HG03457 (cell line): ENCODE data around the gene CDK4.

Experiments
- ATAC-seq: cut with Tn5 transposase; IDR thresholded peaks from one replicate; pipeline ENCODE4 v1.9.1; 2021; ENCODE audit warnings: moderate number of reproducible peaks; ENCODE audit not compliant: unreplicated experiment

Gene CDK4

DNA sequence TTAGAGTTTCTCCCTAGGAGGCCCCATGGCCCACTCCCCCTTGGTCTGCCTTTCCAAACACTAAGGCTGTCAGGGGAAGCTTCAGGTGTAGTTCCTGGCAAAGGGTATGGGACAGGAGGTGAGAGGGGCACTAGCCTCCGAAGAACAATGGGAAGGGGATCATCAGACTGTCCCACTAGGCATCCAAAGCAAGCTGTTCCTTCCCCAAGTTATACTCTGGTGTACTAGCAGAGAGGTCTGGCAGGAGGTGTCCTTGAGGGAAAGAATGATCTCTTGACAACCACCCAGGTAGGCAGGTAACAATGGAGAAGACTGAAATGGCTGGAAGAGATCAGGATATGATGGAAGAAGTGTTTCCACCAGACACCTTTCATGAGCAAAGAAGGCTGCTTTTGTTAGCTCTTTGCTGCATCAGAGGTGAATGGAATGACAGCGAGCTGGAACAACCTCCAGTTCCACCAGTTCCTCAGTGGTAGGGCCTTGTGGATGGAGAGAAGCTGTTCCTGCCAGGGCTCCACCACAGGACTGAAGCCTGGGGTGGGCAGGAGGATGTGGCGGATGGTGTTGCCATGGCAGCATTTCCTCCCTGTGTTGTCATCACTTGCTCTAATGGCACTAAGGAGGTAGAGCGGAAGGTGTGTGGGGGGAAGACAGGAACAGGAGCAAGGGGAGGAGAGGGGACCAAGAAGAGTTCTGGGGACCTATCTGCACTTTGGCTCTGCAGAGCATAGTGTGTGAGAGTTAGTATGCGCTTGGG is 11.3 kb downstream of the CDK4 start:
- ATAC-seq = peak; percentile 41

DNA sequence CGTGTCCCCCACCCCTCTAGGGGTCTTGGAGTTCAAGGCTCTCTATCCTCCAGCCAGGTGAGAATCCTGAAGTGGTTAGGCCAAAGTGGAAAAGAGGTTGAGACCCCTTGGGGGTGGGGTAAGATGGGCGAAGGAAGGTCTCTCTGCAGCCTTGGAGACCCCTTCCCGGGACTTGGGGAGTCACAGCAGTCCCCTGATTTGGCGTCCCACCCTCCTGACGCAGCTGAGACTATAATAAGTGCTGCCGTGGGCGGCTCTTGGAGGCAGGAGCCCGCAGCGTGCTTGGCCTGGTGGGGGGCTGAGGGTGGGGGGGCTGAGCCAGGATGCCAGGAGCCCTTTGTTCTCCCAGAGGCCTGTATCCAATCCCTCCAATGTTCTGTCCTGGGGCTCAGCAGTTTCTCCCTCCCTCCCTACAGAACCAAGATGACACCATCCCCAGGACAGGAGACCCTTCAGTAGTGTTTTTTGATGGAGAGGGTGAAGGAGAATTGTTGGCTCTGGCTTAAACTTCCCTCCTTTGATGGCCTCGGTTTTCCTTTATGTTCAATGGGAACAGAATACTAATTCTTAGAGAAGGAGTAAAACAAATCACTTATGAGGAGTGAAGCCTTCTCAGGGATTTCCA is 12.1 kb downstream of the CDK4 start:
- ATAC-seq = no peak

DNA sequence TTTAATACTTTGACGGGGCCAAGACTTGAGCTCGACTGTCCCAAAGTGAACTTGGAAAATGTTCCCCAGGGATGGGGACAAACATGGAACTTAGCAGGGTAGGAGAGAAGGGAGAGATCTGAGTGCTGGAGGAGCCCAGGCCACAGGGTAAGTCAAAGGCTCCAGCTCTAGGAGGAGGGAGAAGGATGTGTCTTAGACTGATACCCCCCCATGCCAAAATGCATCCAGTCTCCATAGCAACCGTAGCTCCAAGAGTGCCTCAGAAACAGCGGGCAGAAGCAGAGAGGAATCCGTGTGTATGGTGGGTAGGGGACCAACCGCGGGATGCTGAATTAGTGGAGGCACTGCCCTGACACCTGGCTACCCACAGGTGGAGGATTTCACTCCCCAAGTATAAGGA is 12.7 kb downstream of the CDK4 start:
- ATAC-seq = no peak

DNA sequence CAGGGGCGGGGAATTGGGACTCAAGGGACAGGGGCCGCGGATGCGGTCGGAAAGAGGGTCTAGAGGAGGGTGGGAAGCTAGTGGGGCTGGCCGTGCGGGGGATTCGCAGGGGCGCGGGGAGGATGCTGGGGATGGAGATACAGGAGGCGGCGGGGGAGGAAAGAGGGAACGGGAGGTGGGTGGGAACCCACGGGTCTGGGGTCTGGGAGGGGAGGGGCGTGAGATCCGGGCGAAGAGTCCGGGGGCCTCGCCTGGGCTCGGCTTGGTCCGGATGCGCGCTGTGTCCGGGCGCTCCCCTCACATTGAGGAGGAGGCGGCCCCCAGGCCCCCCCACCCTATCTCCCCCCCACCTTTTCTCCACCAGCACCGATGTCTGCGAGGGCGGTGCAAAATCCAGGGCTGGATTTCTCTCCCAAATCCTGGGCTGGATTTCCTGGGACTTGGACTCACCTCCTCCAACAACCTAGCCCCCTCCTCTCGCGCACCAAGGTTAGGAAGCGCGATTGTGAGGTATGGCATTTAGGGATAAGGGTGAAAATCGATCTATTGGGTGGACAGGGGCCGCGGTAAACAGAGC is 13.4 kb downstream of the CDK4 start, which contains the start of gene AGAP2:
TSS of gene AGAP2 (minus strand) at position 82 of the 577 bp plus-strand sequence. CDS start 496 bp downstream, outside the sequence.
- ATAC-seq = no peak

DNA sequence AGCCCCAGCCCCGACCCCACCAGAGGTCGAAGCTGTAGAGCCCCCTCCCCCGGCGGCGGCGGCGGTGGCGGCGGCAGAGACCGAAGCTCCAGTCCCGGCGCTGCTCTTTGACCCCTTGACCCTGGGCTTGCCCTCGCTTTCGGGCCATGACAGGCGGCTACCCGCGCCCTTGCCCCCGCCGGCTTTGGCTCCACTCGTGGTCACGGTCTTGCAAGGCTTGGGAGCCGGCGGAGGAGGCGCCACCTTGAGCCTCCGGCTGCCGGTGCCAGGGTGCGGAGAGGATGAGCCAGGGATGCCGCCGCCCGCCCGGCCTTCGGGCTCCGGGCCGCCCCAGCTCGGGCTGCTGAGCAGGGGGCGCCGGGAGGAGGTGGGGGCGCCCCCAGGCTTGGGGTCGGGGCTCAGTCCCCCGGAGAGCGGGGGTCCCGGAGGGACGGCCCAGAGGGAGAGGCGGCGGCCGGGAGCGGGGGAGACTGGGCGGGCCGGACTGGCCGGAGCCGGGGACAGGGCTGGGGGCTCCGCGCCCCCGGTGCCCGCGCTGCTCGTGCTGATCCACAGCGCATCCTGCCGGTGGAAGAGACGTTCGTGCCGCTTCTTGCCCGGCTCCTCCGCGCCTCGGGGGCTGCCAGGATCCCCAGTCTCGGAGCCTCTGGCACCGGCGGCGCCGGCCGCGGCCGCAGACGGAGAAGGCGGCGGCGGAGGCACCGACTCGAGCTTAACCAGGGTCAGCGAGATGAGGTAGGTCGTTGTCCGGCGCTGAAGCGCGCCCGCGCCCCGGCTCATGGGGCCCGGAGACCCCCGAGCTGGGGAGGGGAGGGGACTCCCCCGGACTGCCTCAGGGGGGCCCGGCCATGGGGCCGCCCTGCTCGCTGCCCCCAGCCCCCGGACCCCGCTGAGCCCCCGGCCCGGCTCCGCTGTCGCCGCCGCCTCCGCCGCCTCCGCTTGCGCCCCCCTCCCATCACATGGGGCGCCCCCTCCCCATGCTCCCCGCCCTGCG is 14.3 kb downstream of the CDK4 start:
- ATAC-seq = no peak

DNA sequence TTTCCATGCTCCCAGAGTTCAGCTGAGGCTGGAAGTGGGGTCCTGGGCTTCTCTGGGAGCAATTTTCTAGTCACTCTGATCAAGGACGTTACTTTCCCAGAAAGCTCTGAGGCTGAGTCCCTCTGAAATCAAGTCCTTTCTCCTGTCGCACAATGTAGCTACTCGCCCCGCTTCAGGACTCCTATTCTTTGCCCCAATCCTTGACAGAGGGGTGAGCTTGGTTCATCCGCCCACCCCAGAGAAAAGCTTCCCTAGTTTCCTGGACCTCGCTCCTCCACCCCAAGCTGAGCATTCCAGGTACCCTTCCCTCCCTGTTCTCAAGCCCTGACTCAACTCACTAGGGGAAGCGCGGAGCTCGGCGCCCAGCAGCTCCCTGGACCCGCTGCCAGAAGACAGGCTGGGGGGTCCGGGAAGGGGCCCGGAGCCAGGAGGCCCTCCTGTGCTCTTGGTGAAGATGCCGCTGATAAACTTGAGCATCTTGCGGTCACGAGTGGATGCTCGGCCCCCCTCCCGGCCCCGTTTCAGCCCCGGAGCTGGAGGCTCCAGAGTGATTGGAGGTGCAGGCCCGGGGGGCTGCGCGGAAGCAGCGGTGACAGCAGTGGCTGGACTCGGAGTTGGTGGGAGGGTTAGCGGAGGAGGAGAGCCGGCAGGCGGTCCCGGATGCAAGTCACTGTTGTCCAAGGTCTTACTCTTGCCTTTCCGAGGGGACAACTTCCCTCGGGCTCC is 15.2 kb downstream of the CDK4 start:
- no peak for ATAC-seq

DNA sequence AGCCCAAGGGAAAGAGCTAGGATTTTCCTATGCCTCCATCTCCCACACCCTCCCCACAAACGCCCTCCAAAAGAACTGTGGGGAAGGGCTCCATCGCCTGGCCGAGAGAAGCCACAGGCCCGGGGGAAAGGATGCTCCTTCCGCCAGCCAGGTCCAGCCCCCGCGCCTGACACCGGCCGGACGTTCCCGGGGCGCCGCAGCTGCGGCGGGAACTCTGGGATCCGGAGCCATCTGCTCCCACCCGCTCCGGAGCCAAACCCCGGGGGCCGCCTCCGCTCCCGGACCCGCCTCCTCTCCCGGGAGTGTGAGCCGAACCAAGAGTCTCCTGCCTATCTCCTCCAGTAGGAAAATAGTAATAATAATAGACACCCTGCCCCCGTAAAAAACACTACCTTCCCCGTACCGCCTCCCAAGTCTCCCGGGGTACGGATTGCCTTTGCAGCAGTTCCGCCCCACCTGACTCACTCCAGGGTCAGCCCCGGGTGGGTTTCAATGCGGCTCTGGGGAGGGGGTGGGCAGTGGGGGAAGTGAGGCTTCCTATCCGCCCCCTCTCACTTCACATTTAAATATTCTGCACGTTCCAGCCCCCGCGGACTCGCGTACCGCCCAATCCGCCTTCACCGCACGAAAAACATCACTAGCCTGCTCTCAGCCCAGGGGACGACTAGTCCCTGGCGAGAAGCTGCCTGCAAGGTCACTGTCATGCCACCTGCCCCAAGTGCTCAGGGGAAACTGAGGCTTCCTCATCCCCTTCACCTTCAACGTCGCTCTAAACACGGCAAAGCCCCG is 16.0 kb downstream of the CDK4 start:
- ATAC-seq = no peak

DNA sequence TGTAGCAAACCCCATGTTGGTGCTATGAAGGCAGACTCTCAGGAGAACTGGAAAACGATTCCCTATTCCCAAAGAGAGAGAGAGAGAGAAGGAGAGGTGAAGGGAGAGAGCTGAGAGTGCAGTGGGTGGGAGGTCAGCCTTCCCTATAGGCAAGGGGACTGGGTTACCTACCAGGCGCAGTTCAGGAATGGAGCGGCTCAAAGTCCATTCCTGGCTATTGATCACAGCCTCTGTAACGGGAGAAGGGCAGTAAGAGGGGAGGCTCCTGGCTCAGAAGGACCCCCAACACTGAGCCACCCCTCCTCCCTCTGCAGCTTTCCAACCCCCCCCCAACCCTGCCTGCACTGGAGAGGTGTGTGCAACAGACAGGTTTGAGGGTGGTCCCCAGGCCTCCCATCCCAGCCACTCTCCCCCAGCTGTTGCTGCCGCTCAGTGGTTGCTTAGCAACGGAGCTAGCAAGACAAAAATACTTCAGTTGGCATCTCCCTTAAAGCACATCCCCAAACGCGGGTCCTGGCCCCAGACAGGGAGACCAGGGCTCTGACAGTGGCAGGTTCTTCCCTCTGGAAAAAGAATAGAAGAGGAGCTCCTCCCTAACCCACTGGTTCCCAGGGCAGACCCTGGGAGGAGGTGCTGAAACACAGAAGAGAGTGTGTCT is 16.8 kb downstream of the CDK4 start:
- ATAC-seq = no peak

DNA sequence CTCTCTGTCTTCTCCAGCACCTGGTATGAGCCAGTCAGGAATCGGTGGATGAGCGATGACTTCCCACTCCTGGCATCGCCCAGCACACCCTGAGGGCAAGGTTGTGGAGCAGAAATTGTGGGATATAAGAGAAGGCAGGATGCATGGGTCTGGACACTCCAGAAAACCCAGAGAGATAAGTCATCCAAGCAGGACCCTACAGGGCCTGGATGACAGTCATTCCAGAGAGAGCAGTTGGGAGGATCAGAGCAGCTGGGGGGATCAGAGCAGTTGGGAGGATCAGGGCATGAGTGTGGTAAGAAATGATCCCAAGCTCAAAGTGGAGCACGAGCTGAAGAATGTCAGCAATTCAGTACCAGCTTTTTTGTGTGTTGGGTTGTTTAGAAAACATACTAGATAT is 17.5 kb downstream of the CDK4 start:
- ATAC-seq = no peak

DNA sequence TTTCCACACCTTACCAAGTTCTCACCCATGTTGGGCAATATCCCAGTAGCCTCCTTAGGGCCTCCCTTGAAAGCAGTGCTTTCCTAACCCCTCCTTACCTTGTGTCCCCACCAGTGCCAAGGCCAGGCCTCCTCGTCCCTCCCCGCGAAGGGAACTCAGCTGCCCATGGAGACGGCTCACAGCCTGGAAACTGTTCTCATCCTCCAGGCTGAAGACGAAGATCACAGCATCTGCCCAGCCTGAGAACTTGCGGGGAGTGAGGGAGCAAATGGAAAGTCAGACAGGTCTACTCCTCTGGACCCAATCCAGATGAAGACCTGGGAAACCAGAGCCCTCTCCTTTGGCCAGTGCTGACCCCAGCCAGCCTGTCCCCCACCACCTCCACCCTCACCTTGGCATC is 18.2 kb downstream of the CDK4 start:
- ATAC-seq = no peak

DNA sequence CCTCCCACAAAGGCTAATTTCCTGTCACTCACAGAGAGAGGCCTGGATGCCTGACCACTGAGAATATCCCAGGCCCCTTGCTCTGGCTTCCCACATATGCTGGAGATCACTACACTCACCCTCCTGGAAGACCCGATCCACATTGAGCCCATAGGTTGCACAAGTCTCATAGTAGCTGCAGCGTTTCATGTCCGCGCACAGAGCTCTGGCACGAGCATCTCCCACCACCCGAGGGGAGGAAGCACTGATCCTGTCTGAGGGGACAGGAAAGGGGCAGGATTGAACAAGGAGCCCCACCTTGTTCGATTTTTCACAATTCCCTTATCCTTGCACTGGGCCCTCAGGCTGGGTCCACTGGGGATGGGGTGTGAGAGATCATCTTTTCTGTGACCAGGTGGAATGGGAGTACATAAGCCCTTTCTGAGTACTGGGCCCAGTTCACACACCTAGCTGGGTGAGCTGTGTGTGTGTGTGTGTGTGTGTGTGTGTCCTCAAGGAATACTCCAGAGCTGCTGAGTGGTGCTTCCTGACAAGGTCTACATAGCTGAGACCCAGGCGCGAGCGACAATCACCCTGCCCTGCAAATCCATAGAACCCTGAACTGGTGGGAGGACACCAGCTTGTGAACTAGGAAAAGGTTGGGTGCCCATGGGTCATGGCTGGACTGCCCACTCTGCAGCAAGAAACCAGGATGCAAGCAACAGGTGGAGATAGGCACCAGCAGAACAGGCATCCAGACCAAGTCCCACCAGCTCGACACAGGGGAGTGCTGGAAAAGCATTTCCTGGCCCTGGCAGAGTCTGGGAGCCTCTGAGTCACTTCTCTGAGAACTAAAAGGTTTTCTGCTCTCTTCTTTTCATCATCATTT is 19.1 kb downstream of the CDK4 start:
- ATAC-seq = no peak

DNA sequence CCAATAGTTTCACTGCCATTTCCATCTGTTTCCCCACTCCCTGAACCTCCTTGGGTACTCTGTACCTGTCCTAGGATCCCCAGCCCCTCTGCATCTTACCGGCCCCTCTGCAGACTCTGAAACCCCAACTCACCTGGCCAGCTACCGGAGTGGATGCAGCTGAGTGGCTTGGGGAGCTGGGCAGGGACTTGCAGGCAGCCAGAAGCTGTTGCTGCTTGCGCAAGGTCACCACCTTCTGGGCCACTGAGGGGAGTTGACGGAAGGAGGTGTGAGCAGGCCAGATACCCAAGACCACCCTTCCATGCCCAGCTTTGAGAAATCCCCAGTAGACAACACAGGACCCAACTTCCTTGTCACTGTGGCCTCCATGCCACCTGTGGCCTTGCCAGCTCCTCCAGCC is 19.8 kb downstream of the CDK4 start:
- no peak for ATAC-seq

DNA sequence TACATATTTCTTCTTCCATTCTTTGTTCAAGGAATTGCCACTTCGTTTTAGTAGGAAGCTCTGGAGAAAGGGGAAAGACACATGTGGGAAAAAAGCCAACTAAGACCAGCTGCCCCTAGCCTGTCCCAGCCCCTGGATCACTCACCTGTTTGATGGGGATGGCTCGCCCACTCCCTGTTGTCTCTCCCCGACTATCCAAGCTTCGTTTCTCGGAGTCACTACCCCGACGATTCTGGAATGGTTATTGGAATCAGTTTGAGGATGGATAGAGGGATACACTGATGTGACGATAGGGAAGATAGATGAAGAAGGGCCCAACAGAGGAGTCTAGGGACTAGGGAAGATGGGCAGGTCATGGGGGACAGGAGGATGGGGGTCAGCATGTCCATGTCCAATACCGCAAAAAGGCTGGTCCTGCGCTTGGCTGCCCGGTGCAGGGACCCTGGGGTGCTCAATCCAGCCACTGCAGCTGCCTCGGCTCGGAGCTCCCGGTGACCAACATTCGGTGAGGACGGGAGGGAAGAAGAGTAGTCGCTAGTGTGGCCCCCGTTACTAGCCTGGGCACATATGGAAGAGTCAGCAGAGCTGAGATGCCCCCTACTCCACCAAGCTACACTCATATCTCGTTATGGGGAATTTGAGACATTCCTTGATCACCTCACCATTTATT is 20.6 kb downstream of the CDK4 start:
- no peak for ATAC-seq

DNA sequence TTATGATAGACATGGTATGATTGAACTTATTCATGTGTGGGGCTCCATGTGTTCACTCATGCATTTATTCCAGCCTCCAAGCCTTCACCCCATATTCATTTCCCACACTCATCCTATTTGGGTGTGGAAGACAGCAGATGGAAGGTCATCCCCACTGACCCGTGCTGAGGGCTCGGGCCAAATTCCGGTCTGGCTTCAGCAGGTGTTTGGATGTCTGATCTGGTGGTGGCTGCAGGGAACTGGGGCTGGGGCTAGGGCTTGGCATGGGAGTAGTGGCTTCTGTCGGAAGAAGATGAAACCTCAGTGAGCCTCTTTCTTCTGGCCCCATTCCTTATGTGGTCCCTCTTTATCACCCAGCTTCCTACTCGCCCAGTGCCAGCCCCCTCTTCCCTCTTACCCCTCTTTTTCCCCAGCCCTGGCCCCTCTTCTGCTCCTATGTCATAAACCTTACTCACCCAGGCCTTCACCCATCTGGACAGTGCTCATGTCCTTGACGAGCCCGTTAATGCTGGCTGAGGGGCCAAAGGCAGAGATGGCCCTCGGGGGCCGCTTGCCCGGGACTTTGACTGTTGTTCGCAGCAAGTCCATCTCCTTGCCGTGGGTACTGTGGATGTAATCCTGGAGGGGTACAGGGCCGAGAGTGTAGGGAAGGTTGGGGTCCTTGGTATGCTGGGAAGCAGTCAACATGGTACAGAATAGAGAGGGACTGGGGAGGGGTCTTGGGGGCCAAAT is 21.6 kb downstream of the CDK4 start:
- ATAC-seq = no peak

DNA sequence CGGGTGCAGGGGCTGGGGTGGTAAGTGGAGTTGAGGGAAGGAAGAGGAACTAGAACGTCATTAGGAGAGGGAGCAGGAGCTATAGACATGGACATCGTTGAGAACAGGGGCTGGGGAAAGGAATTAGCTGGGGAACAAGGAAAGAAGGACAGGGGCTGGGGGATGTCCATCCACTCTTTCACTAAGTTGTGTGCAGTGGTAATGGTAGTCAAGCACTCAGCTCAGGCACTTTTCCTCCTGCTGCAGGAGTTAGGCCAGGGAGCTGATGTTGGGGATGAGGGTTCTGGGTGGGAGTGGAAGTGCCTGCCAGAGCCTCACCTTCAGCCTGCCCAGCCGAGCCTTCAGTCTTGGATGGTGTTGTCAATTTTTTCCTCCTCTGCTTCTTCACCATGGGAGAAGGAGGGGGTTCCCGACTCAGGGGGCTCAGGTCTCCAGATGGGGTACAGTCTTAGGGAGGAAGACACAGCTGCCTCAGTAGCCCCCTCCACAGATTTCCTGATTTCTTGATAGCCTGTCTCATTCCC is 22.7 kb downstream of the CDK4 start:
- no peak for ATAC-seq

DNA sequence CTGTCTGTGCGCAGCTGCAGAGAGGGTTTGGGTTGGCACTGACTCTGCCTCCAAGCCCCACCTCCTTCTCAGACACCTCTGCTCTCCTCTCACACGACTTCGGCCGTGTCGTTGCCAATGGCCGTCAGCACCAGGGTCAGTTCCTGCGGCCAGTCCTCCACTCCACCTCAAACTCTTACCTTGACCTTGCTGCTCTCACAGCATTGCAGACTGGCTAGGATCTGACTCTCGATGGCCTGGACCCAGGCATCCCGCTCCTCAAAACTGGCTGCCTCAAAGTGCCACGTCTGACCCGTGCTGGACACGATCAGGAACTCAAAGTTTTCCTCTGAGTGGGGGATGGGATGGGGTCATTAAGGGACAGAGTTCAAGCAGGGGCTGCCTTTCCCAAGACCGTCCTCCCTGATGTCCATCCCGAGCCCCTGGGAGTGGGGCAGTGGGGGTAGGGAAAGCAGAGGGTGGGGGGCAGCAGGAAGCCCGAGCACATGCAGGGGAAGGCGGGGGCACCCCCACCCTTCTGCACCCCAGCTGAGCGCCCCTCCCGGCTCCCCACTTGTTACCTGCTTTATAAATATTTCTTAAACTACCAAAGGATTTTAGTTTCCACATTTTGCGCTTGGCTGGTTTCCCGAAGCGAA is 24.2 kb downstream of the CDK4 start:
- no peak for ATAC-seq
